T follicular helper cell (primary cell): ENCODE measurements around the gene KDM5B.

Experiments
- DNase-seq: peaks from one replicate; pipeline ENCODE4 v3.0.0-alpha.2; 2020; ENCODE audit warnings: low read depth

KDM5B gene

DNA sequence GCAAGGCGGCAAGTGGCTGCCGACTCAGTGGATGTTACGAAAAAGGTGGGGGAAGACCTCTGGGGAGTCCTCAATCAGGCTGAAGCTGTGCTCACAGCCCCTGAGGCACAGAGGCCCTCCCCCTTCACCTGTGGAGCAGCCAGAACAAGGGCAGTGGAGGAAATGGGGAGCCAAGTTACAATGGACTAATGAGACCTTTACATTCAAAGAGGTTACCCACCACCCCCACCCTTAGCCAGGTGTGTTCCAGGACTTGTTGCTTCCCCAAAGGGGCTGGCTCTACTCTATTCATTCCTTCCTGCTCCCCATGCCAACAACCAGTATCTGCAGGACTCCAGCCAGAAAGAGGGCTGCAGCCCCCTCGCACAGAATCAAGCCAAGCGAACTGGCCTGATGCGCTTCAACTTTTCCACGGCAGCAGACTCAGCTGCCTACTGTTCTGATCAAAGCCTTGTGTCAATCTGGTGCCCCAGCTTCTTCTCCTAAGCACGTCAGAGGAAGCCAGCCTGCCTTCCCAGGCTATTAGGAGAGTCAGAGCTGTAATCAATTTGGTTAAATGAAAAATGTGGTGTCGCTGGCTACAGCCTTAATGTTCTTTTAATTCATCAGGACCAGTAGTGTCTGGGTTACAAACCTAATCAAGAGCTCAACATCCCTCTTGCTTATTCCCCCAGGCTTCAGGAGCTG, 96.1 kb downstream of the KDM5B start:
- no peak for DNase-seq

- DNase-seq, result no peak
Observed at GRCh38 chr1:202710070-202711045, 97.9 kb downstream of the KDM5B start, which contains the start of gene SYT2. TSS of gene SYT2 (minus strand) at chr1:202710454. CDS start at chr1:202605772, 104,682 bp downstream.

GRCh38 chr1:202709276-202710041, 98.8 kb downstream of the KDM5B start:
- no peak for DNase-seq

GRCh38 chr1:202708456-202709275, 99.6 kb downstream of the KDM5B start:
- no peak for DNase-seq

GRCh38 chr1:202706851-202707250, 101.4 kb downstream of the KDM5B start:
- DNase-seq, result no peak

GRCh38 chr1:202704601-202705000, 103.6 kb downstream of the KDM5B start:
- DNase-seq, result no peak

- no peak for DNase-seq
Observed at GRCh38 chr1:202703191-202703590, 105.0 kb downstream of the KDM5B start.

- no peak for DNase-seq
Observed at GRCh38 chr1:202702088-202702487, 106.1 kb downstream of the KDM5B start.

GRCh38 chr1:202701200-202701599, 107.0 kb downstream of the KDM5B start:
- DNase-seq, result no peak

- DNase-seq, result no peak
Observed at GRCh38 chr1:202700061-202700460, 108.2 kb downstream of the KDM5B start.

DNA sequence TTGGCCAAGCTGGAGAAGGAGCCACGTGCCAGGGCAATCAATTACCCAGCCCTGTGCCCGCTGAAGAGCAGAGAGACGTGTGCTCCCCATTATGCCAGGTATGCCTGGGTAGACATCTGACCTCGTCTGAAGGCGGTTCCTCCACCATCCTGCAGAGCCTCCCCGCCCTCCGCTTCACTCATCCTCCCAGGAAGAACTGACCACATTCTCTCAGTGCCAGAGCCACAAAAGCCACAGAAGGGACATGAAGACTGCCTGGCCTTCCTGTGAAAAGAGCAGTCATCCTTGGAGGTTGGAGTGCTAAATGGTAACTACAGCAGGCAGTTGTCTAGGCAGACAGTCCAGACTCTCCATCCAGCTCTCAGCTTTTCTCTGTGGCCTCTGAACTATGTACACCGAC, 109.9 kb downstream of the KDM5B start:
- no peak for DNase-seq

GRCh38 chr1:202697038-202697437, 111.2 kb downstream of the KDM5B start:
- DNase-seq, result no peak

GRCh38 chr1:202694314-202694713, 113.9 kb downstream of the KDM5B start:
- DNase-seq, result no peak

DNA sequence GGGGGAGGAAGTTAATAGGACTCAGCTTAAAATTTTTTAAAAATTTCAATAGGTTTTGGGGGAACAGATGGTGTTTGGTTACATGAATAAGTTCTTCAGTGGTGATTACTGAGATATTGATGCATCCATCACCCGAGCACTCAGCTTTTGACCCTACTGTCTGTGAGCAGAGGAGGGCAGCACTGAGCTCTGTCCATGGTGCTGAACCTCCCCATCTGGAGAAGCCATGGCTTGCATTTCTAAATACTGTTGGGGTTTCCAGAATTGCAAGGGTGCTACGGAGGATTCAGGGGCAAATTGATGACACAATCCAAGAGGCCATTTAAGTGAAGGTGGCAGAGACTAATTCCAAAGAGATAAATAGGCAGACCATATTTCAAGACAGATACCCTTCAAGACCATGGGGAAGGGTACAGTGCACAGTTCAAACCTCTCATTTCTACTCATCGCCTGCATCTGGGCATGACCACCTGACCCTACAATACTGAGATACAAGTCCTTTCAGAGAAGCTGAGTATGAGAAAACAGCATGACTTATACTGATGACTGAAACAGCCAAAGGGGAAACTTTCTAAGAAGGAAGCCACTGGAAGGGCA, 115.2 kb downstream of the KDM5B start:
- DNase-seq, result peak; percentile 50

DNA sequence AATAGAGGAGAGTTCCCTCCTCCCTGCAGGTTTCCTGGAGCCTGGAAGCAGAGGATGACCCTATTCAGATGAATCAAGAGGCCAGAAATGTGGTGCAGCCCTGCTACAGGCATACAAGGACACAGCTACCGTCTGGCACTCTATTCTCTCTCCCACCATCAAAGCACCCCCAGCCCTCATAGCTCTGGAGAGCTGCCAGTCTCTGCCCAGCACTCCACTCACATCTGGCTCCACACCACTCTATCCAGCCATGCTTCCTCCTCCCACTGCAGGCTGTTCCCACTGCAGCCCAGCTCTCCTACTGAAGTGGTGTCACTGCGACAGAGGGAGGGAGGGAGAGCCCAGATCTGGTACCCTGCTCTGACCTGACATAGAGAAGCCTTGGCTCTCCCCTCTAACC, 116.4 kb downstream of the KDM5B start:
- no peak for DNase-seq

DNA sequence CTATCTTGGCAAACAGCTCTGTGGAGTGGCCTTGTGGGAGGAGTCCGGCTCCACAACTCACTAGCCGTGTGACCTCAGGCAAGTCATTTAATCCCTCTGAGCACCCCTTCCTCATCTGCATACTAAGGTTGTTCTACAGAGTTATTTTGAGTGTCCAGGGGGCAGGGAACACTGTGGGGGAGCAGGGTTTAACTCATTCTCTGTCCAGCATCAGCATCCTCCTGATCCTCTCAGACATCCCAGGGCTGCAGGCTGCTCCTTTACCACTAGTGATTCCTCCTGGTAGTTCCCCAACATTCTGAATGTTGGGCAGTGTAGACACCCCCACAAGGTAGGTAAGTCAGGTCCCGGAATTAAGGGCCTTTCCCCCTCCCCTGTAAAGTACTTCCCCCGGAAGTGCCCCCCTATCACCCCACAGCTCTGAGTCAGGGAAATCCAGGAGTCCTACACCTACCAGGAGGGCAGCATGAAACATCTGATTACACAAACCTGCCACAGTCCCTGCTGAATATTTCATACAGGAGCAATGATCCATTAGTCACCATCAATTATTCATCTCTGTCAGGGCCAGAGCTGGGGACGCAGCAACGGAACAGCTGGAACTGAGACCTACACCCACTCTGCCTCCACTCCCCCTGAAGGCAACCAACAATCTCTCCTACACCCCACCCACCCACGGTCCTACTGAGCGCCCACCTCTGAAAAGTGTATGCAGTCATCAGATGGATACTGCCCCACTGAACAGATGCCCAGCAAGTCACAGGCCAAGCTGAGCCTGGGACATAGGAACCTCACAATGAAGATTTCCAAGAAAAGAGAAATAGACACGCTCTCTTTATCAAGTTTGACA, 118.5 kb downstream of the KDM5B start:
- DNase-seq, result no peak

GRCh38 chr1:202689082-202689481, 119.1 kb downstream of the KDM5B start:
- DNase-seq, result no peak

DNA sequence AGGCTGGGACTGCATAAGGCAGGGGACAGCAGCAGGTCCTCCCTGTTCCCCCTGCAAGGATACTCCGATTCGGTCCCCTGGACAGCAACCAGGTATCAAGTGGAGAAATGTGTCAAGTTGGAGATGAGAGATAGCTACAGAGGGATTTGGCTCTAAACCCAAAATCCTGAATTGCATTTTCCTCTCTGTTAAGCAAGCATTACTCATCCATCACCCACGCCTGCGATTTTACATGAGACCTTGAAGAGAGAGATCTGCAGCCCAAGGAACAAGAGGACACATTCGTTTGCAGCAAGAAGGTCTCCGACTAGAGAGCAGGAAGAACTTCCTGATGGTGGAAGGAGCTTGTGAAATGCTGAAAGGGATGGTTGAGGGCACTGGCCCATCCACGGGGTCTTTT, 119.8 kb downstream of the KDM5B start:
- DNase-seq, result no peak

DNA sequence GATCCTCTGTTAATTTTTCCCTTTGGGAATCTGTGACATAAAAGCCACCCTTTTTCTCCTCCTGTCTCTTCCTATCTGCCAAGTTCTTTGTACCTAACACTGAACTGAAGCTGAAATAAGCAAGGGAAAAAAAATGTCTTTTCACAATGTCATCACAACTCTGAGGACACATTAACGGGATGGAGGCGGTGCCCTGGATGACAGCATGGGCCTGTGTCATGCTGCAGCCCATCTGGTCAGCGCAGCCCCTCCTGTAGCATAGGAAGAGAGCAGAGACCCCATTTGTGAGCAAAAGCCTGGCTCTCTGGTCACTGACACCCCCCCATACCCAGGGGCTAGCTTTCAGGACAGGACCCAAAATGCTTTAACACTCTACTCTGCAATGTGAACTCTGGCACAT, 120.4 kb downstream of the KDM5B start:
- no peak for DNase-seq

- DNase-seq, result no peak
Observed at GRCh38 chr1:202687370-202687769, 120.9 kb downstream of the KDM5B start.
